SH-SY5Y (cell line): Measurements from ENCODE around the gene INSYN1.

ENCODE experiments used
- GATA2 ChIP-seq: IDR thresholded peaks from 2 replicates; pipeline ENCODE4 v1.6.1; 2011; ENCODE audit warnings: mild to moderate bottlenecking, low read depth, low read length
- GATA3 ChIP-seq: IDR thresholded peaks from 2 replicates; pipeline ENCODE4 v1.6.1; 2011; ENCODE audit warnings: low read depth, mild to moderate bottlenecking, low read length, moderate library complexity

DNA sequence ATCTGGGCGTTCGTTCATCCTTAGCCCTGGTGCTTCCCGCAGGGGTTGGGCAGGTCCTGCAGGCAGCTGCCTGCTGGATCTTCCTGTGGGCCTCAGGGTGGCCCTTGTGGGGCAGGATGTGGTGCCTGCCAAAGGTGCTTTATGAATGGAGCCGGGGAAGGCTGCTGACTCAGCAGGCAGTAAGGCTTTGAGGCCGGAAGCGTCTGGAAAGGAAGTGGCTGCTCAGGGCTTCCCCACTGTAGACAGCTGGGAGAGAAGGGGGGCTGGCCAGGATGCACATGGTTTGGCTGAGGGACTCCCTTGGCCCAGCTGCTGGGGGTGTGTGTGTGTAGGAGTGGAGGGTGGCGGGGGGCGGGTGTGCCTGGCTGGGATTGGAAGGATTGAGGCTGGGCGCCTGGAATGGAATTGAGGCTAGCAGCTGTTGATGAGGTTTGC lies 56.1 kb downstream of the INSYN1 start:
- TF ChIP-seq GATA2 (no peak), GATA3 (no peak)
